ENCODE results near the gene SNTA1. TPM values are rescaled to one million over a fixed set of nuclear protein-coding genes. Genes with fewer than 3 reads are reported as not detected.
"Not testable (repeated sequence)": the region's sequence is repeated elsewhere in the genome, so short reads cannot be mapped to it uniquely, and the experiment has no call there.

SNTA1 gene
- total and polyA plus RNA-seq, 10 donors: 2.4 to 8.7 (median 4.4) TPM

DNA sequence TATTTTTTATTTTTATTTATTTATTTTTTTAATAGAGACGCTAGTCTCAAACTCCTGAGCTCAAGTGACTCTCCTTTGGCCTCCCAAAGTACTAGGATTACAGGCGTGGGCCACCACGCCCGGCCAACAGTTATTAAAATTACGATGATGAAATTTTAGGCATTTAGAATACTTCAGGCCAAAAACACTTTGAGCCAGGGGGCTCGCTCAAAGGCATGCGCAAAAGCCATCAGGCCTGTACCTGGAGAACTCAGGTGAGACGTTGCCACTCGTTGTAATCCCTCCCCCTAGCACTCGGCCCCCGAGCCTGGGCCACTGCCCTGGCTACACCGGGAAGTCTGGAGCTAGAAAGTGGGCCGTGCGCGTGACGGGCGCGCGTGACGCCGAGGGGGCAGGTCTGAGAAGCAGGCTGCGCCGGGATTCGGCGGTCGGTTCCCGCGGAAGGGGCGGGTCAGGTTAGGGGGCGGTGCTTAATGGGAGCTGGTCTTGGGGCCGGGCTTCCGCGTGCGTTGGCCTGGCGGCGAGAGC, 46.0 kb upstream of the SNTA1 start:
- TF ChIP-seq, protein P1, sequence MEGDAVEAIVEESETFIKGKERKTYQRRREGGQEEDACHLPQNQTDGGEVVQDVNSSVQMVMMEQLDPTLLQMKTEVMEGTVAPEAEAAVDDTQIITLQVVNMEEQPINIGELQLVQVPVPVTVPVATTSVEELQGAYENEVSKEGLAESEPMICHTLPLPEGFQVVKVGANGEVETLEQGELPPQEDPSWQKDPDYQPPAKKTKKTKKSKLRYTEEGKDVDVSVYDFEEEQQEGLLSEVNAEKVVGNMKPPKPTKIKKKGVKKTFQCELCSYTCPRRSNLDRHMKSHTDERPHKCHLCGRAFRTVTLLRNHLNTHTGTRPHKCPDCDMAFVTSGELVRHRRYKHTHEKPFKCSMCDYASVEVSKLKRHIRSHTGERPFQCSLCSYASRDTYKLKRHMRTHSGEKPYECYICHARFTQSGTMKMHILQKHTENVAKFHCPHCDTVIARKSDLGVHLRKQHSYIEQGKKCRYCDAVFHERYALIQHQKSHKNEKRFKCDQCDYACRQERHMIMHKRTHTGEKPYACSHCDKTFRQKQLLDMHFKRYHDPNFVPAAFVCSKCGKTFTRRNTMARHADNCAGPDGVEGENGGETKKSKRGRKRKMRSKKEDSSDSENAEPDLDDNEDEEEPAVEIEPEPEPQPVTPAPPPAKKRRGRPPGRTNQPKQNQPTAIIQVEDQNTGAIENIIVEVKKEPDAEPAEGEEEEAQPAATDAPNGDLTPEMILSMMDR (IDR thresholded peaks at IDR 0.05 in 8 of 11, conservative IDR thresholded peaks at IDR 0.05 in 3 of 11): peak in 3 of 11 experiments; percentile 19 to 26 (median 23)
- TF ChIP-seq POLR2AphosphoS5 (IDR thresholded peaks at IDR 0.05) (peak; percentile 99), POLR2A (IDR thresholded peaks at IDR 0.05) (peak; percentile 55 to 93 (median 89))
- intact Hi-C loops (cut with DNase I; ENCODE audit: low total_unique reads): no loop called here

DNA sequence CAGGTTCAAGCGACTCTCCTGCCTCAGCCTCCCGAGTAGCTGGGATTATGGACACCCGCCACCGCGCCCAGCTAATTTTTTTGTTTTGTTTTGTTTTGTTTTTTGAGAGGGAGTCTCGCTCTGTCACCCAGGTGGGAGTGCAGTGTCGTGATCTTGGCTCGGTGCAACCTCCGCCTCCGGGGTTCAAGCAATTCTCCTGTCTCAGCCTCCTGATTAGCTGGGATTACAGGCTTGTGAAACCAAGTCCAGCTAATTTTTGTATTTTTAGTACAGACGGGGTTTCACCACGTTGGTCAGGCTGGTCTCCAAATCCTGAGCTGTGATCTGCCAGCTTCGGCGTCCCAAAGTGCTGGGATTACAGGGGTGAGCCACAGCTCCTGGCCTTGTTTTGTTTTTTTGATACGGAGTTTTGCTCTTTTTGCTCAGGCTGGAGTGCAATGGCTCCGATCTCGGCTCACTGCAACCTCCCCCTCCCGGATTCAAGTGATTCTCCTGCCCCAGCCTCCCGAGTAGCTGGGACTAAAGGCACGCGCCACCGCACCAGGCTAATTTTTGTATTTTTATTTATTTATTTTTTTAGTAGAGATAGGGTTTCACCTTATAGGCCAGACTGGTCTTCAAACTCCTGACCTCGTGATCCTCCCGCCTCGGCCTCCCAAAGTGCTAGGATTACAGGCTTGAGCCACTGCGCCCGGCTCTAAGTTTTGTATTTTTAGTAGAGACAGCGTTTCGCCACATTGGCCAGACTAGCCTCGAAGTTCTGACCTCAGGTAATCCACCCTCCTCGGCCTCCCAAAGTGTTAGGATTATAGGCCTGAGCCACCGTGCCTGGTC, 45.3 kb upstream of the SNTA1 start:
- intact Hi-C loops (cut with DNase I; ENCODE audit: low total_unique reads); H3K36me3 ChIP-seq; H3K27me3 ChIP-seq (replicated peaks in 1 of 7); H3K9me3 ChIP-seq: not testable (repeated sequence)
- WGBS, 5 donors: 93 to 96% (median 94%) methylated on average over 32 of the region's 32 CpGs
- peak; percentile 66 for DNase-seq
- Histone ChIP-seq H3K4me1 (peaks cover 0 to 46% (median 26%) of the 10 kb centered on the region in 6 donors), H3K4me3 (peak overlapping the region; percentile 22 to 97 (median 60)), H3K27ac (peak overlapping the region; percentile 90 to 99 (median 96))

More for the DNA sequence above, 46.0 kb upstream of the SNTA1 start:
- peak; percentile 100 for DNase-seq
- Histone ChIP-seq H3K4me1 (peaks cover 0 to 46% (median 26%) of the 10 kb centered on the region in 6 donors), H3K9me3 (no peaks in the 10 kb centered on the region), H3K27me3 (replicated peaks in 1 of 7) (no peaks in the 10 kb centered on the region), H3K4me3 (peak overlapping the region; percentile 22 to 97 (median 60)), H3K27ac (peak overlapping the region; percentile 90 to 99 (median 96)), H3K36me3 (no peaks in the 10 kb centered on the region)
- 2 to 7% (median 3%) methylated on average over 12 to 36 of the region's 36 CpGs for WGBS, 5 donors

DNA sequence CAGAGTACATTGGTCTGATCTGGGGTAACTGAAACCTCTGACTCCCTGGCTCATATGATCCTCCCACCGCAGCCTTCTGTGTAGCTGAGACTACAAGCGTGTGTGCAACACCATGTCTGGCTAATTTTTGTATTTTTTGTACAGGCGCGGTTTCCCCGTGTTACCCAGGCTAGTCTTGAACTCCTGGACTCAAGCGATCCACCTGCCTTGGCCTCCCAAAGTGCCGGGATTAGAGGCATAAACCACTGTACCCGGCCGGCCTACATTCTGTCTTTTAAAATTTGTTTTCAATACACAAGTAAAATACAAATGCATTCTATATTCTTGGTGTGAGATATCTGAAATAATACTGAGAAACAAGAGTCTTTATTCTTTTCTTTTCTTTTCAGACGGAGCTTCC, 44.6 kb upstream of the SNTA1 start:
- no peaks in the 10 kb centered on the region for H3K27me3 ChIP-seq (replicated peaks in 1 of 7)
- WGBS, 5 donors: 97 to 98% (median 97%) methylated on average over 10 of the region's 10 CpGs
- peaks cover 0 to 39% (median 26%) of the 10 kb centered on the region in 6 donors for H3K4me1 ChIP-seq
- TF ChIP-seq POLR2AphosphoS5 (IDR thresholded peaks at IDR 0.05): no peak
- TF ChIP-seq POLR2A (IDR thresholded peaks at IDR 0.05): no peak
- TF ChIP-seq, protein P1 (IDR thresholded peaks at IDR 0.05 in 8 of 11, conservative IDR thresholded peaks at IDR 0.05 in 3 of 11): no peak
- no peak overlapping the region for H3K27ac ChIP-seq
- intact Hi-C loops (cut with DNase I; ENCODE audit: low total_unique reads): no loop called here
- no peak overlapping the region for H3K4me3 ChIP-seq
- peak; percentile 47 for DNase-seq
- H3K36me3 ChIP-seq: no peaks in the 10 kb centered on the region
- no peaks in the 10 kb centered on the region for H3K9me3 ChIP-seq

DNA sequence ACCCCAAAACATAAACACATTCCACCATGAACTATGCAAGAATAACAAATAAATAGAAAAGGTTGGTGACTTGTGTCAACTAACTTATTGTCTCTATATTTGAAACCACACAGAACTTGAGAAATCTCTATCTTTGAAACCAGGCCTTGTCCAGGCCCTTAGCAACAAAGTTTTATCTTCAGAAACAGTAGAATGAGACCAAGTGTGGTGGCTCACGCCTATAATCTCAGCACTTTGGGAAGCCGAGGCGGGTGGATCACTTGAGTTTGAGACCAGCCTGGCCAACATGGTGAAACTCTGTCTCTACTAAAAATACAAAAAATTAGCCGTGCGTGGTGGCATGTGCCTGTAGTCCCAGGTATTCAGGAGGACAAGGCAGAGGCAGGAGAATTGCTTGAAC, 39.6 kb upstream of the SNTA1 start:
- H3K4me1 ChIP-seq; H3K4me3 ChIP-seq; H3K36me3 ChIP-seq; H3K27me3 ChIP-seq (replicated peaks in 1 of 7); H3K9me3 ChIP-seq; intact Hi-C loops (cut with DNase I; ENCODE audit: low total_unique reads): not testable (repeated sequence)
- H3K27ac ChIP-seq: peak overlapping the region in 7 of 8 donors; percentile 15 to 73 (median 67)
- peak; percentile 15 for DNase-seq
- WGBS, 5 donors: 94 to 98% (median 97%) methylated on average over 5 of the region's 5 CpGs

DNA sequence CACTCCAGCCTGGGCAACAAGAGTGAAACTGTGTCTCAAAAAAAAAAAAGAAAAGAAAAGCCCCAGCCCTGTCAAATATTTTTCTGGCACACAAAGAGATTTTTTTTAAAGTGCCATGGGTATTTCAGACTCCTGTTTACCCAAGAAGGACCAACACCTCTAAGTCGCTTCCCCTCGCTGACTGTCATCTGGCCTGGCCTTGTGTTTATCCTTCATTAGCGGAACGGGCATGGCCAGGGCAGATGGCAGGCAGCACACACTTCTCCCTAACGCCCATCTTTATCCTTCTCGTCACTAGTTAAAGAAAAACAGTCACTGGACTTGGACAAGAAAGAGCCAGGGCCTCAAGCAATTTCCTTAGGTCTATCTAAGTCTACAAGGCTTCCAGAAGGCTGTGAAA, 39.0 kb upstream of the SNTA1 start:
- Histone ChIP-seq H3K4me1 (no peaks in the 10 kb centered on the region), H3K27ac (peak overlapping the region; percentile 5 to 73 (median 61)), H3K9me3 (no peaks in the 10 kb centered on the region), H3K4me3 (no peak overlapping the region), H3K27me3 (replicated peaks in 1 of 7) (no peaks in the 10 kb centered on the region), H3K36me3 (no peaks in the 10 kb centered on the region)
- intact Hi-C loops (cut with DNase I; ENCODE audit: low total_unique reads): no loop called here
- TF ChIP-seq POLR2AphosphoS5 (IDR thresholded peaks at IDR 0.05) (peak in 2 of 3 donors; percentile 29 to 48), POLR2A (IDR thresholded peaks at IDR 0.05) (no peak)
- TF ChIP-seq, protein P1 (IDR thresholded peaks at IDR 0.05 in 8 of 11, conservative IDR thresholded peaks at IDR 0.05 in 3 of 11): no peak
- peak; percentile 30 for DNase-seq
- WGBS, 5 donors: 69 to 83% (median 78%) methylated on average over 6 of the region's 6 CpGs

All from spleen (tissue), 11 donors.